ENCODE data around the gene TIGD1.

Gene TIGD1

DNA sequence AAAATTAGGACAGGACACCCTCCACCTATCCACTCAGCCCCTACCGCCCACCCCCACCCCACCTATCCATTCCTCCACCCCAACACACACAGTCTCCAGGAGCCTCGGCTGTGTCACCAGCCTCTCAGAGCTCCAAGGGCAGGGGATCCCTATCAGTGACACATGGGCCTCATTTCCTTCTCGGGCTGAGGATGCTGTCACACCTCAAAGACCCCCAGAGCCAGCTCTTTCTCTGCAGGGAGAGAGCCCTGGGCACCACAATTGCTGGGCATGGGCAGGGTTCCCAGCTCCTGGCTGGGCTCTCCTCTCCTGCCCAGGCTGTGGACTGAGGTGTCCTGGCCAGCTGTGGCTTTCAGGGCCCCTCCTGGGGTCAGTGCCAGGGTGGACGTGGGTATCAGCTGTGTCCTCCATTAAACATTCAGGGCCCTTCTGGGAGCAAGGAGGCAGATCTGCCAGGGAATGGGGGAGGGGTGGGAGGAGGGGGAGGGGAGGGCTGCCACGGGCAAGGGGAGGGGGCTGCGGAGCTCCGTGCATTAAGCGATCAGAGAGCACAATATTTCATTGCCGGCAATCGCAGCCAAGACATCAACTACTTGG, 48.5 kb downstream of the TIGD1 start:
- DNase-seq (ENCODE audit: low spot score) = no peak

DNA sequence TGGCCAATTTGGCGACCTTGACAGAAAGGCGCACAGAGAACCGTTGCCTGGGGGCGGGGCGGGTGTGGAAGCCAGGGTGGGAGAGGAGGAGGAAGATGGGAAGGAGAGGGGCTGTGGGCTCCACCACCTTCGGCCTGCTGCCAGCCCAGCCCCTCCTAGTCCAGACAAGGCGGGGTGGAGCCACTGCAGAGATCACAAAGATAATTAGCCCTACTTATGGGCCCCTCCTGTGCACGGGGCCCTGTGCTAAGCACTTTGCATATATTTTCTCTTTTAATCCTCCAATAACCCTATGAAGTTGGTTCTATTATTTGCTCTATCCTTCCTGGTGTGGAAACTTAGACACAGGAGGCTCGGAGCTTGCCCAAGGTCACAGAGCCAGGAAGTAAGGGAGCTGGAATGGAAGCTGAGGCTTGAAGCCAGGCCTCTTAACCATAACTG, 49.0 kb downstream of the TIGD1 start:
- DNase-seq (ENCODE audit: low spot score) = no peak

DNA sequence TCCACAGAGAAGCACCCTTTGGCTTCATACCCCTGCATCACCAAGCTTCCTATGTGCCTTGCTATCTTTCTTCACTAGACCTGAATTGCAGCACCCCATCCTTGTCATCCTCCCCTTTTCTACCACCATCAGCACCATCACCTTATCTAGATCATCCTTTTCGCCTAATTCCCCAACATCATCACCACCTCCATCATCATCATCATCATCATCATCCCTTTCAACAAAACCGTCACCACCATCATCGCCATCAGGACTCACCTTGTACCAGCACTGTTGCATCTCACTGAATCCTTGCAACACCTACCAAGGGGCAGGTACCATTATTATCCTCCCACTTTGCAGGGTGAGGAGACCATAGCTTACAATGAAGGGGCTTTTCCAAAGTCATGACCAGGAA, 51.9 kb downstream of the TIGD1 start:
- DNase-seq (ENCODE audit: low spot score) = no peak
